ENCODE measurements around the gene CROCC2.

- no peak for TF ChIP-seq EZH2 (IDR thresholded peaks at IDR 0.05; ENCODE audit: low read length)
- TF ChIP-seq CTCF (optimal IDR thresholded peaks at IDR 0.05 in 1 of 3, IDR thresholded peaks at IDR 0.05 in 1 of 3, conservative IDR thresholded peaks at IDR 0.05 in 1 of 3; ENCODE audit: extremely low read depth in 1 of 3, insufficient read depth in 2 of 3, low read length in 3 of 3): no peak
These were observed 14.4 kb upstream of the CROCC2 start for GRCh38 chr2:240891492-240892340.

Measured in keratinocyte (primary cell).